K562 (cell line): ENCODE data around the gene DHPS. TPM values are rescaled to one million over a fixed set of nuclear protein-coding genes. Genes with fewer than 3 reads are reported as not detected.

Source experiments
- ATF7 ChIP-seq: fragments of 450-650 bp; IDR thresholded peaks from 2 replicates; pipeline ENCODE4 v1.7.1; 2014; ENCODE audit warnings: mild to moderate bottlenecking, moderate library complexity
- BHLHE40 ChIP-seq: IDR thresholded peaks from 2 replicates; pipeline ENCODE4 v1.6.1; 2011; ENCODE audit warnings: low read length, improper control_type of control experiment
- KAT7 ChIP-seq: sonication (generic); formaldehyde crosslinking; IDR thresholded peaks from 2 replicates; pipeline ENCODE4 v1.8.0; 2022; ENCODE audit warnings: missing genetic modification reagents, mild to moderate bottlenecking, borderline replicate concordance
- MTA2 ChIP-seq: fragments of 450-650 bp; IDR thresholded peaks from 2 replicates; pipeline ENCODE4 v1.6.1; 2016; ENCODE audit warnings: low read depth
- NCOA2 ChIP-seq, 2 experiments: fragments of 450-650 bp; IDR thresholded peaks; 2 replicates each; pipeline ENCODE4 v1.6.1; 2018; ENCODE audit warnings: mild to moderate bottlenecking in 2 of 2, moderate library complexity in 1 of 2; ENCODE audit not compliant: partially characterized antibody in 2 of 2
- NR2C2 ChIP-seq, 2 experiments: fragments of 200-800 bp in 1 of 2; sonication (Bioruptor generic) in 1 of 2; sonication (generic) in 1 of 2; formaldehyde crosslinking in 1 of 2; IDR thresholded peaks; 2 replicates each; pipeline versions ENCODE4 v1.6.1 to v1.8.0; 2016 to 2022; ENCODE audit warnings: mild to moderate bottlenecking in 1 of 2, missing compliant biosample characterization in 1 of 2, missing genetic modification characterization in 1 of 2, missing genetic modification reagents in 1 of 2
- POLR3A ChIP-seq: IDR thresholded peaks from 2 replicates; pipeline ENCODE4 v1.6.1; 2011; ENCODE audit warnings: borderline replicate concordance, mild to moderate bottlenecking, moderate library complexity; ENCODE audit not compliant: insufficient read length, insufficient read depth; ENCODE audit errors: extremely low read depth
- RAD51 ChIP-seq: fragments of 450-650 bp; IDR thresholded peaks from 2 replicates; pipeline ENCODE4 v1.7.1; 2016; ENCODE audit warnings: low read depth, mild to moderate bottlenecking, borderline replicate concordance
- RBM22 ChIP-seq: fragments of 200-400 bp; formaldehyde crosslinking; IDR thresholded peaks from 2 replicates; pipeline ENCODE4 v1.6.1; 2018; ENCODE audit warnings: low read length, low read depth; ENCODE audit not compliant: poor library complexity, severe bottlenecking
- RUNX1 ChIP-seq: sonication (generic); IDR thresholded peaks from 2 replicates; pipeline ENCODE4 v1.6.1; 2016; ENCODE audit warnings: antibody characterized with exemption, low read depth
- ZFX ChIP-seq: sonication (generic); formaldehyde crosslinking; IDR thresholded peaks from 2 replicates; pipeline ENCODE4 v1.8.0; 2022; ENCODE audit warnings: mild to moderate bottlenecking, missing genetic modification reagents, moderate library complexity
- polyA plus RNA-seq, 8 experiments: library from polyadenylated mRNA; depleted of rRNA in 4 of 8; stranded (reverse) in 5 of 8; unstranded in 3 of 8; fragments of >200 nt; fragmentation: Nextera tagmentation in 2 of 8; fragmentation: Illumina TruSeq in 1 of 8; extraction: Ambion mirVana in 2 of 8; extraction: Trizol in 1 of 8; gene quantifications; 2 replicates each; pipeline versions ENCODE4 v1.2.1 to v1.2.3, GENCODE V29; 2011 to 2014; ENCODE audit warnings: inconsistent platforms in 1 of 8, missing spikeins in 1 of 8
- total RNA-seq, 7 experiments: library from RNA; depleted of rRNA in 6 of 7; stranded (reverse); fragments of >200 nt in 6 of 7; fragmentation: Illumina TruSeq in 2 of 7; extraction: Trizol in 2 of 7; gene quantifications; 2 replicates each; pipeline versions ENCODE4 v1.2.1 to v1.2.3, GENCODE V29; 2011 to 2021; ENCODE audit warnings: low replicate concordance in 1 of 7
- TF ChIP-seq, protein P1 (sequence below): sonication (generic); formaldehyde crosslinking; IDR thresholded peaks from 2 replicates; pipeline ENCODE4 v1.4.0; 2020; ENCODE audit warnings: mild to moderate bottlenecking, missing genetic modification reagents
- TF ChIP-seq, protein P2 (sequence below): sonication (generic); formaldehyde crosslinking; IDR thresholded peaks from 2 replicates; pipeline ENCODE4 v1.8.1; 2023; ENCODE audit warnings: mild to moderate bottlenecking, missing genetic modification reagents
- TF ChIP-seq, protein P3 (sequence below): sonication (generic); formaldehyde crosslinking; IDR thresholded peaks from 2 replicates; pipeline ENCODE4 v1.8.0; 2022; ENCODE audit warnings: missing genetic modification reagents, mild to moderate bottlenecking, moderate library complexity, borderline replicate concordance
- TF ChIP-seq, protein P4 (sequence below): fragments of 250-450 bp; sonication (Bioruptor Pico); IDR thresholded peaks from 2 replicates; pipeline ENCODE4 v1.8.0; 2021; ENCODE audit warnings: borderline replicate concordance, mild to moderate bottlenecking, moderate library complexity; ENCODE audit not compliant: poor library complexity, severe bottlenecking

The DHPS gene
- total and polyA plus RNA-seq, 9 of the 15 experiments (the other 6 are each of a cell fraction or from before 2014, with no cell fraction given), result 47.1 to 110 (median 79.9) TPM

DNA sequence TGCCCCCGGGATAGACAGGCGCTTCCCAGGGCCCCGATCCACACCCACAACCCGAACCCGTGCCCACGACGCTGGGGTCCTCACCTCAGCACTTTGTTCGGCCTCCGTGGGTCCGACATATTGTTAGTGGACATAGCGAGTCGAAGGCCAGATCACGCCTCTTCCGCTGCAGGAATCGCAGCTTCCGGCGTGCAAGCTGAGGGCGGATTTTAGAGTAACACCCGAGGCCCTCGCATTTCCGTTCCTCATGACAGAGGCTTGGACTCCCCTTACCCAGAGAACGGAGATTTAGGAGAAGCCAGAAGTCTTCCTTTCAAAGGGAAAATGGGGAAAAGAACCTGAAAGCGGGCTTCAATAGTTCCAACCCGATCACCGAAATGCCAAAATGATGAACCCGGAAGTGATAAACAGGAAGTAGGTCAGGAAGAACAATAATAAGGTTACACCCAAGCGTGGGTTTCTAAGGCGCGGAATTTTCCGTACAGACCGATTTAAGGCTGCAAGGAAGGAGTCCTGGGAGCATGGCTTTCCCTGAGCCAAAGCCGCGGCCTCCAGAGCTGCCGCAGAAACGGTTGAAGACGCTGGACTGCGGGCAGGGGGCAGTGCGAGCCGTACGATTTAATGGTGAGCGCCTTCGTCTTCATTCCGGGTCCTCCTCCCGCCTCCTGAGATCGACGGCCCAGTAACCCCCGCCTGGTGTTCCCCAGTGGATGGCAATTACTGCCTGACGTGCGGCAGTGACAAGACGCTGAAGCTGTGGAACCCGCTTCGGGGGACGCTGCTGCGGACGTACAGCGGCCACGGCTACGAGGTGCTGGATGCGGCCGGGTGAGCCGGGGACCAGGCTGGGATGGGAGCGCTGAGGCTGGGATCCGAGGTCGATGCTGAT is 12.2 kb downstream of the DHPS start (continued):
- TF ChIP-seq, protein P1, sequence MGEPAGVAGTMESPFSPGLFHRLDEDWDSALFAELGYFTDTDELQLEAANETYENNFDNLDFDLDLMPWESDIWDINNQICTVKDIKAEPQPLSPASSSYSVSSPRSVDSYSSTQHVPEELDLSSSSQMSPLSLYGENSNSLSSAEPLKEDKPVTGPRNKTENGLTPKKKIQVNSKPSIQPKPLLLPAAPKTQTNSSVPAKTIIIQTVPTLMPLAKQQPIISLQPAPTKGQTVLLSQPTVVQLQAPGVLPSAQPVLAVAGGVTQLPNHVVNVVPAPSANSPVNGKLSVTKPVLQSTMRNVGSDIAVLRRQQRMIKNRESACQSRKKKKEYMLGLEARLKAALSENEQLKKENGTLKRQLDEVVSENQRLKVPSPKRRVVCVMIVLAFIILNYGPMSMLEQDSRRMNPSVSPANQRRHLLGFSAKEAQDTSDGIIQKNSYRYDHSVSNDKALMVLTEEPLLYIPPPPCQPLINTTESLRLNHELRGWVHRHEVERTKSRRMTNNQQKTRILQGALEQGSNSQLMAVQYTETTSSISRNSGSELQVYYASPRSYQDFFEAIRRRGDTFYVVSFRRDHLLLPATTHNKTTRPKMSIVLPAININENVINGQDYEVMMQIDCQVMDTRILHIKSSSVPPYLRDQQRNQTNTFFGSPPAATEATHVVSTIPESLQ (CRISPR knock-in tag), result peak; percentile 51; the same call in 1 of the 2 replicates
- TF ChIP-seq, protein P2, sequence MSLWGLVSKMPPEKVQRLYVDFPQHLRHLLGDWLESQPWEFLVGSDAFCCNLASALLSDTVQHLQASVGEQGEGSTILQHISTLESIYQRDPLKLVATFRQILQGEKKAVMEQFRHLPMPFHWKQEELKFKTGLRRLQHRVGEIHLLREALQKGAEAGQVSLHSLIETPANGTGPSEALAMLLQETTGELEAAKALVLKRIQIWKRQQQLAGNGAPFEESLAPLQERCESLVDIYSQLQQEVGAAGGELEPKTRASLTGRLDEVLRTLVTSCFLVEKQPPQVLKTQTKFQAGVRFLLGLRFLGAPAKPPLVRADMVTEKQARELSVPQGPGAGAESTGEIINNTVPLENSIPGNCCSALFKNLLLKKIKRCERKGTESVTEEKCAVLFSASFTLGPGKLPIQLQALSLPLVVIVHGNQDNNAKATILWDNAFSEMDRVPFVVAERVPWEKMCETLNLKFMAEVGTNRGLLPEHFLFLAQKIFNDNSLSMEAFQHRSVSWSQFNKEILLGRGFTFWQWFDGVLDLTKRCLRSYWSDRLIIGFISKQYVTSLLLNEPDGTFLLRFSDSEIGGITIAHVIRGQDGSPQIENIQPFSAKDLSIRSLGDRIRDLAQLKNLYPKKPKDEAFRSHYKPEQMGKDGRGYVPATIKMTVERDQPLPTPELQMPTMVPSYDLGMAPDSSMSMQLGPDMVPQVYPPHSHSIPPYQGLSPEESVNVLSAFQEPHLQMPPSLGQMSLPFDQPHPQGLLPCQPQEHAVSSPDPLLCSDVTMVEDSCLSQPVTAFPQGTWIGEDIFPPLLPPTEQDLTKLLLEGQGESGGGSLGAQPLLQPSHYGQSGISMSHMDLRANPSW (CRISPR knock-in tag), result no peak
- TF ChIP-seq KAT7 (CRISPR knock-in tag) (peak; percentile 52; the same call in 1 of the 2 replicates), ZFX (peak; percentile 87), POLR3A (no peak), NR2C2 (CRISPR knock-in tag; IDR thresholded peaks at IDR 0.05) (peak; percentile 94), NR2C2 (tag; IDR thresholded peaks at IDR 0.05) (peak; percentile 99), NCOA2 (IDR thresholded peaks at IDR 0.05; ENCODE audit: partially characterized antibody in 2 of 2) (no peak), ATF7 (peak; percentile 81), RUNX1 (no peak), MTA2 (peak; percentile 40; the same call in 1 of the 2 replicates), BHLHE40 (no peak), RBM22 (peak; percentile 56), RAD51 (0 out of 2 replicates have a peak, but pooled peaks have one; percentile 38)
- TF ChIP-seq, protein P3, sequence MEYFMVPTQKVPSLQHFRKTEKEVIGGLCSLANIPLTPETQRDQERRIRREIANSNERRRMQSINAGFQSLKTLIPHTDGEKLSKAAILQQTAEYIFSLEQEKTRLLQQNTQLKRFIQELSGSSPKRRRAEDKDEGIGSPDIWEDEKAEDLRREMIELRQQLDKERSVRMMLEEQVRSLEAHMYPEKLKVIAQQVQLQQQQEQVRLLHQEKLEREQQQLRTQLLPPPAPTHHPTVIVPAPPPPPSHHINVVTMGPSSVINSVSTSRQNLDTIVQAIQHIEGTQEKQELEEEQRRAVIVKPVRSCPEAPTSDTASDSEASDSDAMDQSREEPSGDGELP, result no peak; the same call in none of the 2 replicates
- TF ChIP-seq, protein P4, sequence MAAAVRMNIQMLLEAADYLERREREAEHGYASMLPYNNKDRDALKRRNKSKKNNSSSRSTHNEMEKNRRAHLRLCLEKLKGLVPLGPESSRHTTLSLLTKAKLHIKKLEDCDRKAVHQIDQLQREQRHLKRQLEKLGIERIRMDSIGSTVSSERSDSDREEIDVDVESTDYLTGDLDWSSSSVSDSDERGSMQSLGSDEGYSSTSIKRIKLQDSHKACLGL, result peak; percentile 39
